HG02798 (cell line): Measurements from ENCODE around the gene ALOX12B.
"Not testable (repeated sequence)": the region's sequence is repeated elsewhere in the genome, so short reads cannot be mapped to it uniquely, and the experiment has no call there.

Experiments used
- ATAC-seq: cut with Tn5 transposase; IDR thresholded peaks from one replicate; pipeline ENCODE4 v1.9.1; 2021; ENCODE audit warnings: mild to moderate bottlenecking; ENCODE audit not compliant: unreplicated experiment, poor library complexity

Gene ALOX12B

DNA sequence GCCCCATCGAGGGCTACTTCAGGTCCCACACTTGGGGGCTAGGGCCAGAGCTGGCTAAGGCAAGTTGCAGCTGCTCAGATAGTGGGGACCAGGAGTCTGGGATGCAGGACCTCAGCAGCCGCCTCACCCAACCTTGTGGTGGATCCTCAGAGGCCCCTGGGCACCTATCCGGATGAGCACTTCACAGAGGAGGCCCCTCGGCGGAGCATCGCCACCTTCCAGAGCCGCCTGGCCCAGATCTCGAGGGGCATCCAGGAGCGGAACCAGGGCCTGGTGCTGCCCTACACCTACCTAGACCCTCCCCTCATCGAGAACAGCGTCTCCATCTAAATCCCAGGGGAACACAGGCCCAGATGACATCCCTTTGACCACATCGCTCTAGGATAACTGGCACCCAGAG lies 39.3 kb downstream of the ALOX12B start:
- ATAC-seq: no peak

DNA sequence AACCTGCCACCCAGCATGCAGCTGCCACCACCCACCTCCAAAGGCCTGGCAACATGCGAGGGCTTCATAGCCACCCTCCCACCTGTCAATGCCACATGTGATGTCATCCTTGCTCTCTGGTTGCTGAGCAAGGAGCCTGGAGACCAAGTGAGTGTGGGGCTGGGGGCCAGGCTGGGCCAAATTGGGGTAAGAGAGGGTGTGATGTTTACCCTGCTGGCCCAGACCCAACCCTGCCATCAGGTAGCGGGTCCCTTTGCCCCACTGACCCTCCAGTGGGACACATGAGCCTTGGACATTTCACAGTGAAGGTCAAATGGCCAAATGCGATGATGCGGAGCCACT lies 39.8 kb downstream of the ALOX12B start:
- ATAC-seq: no peak

DNA sequence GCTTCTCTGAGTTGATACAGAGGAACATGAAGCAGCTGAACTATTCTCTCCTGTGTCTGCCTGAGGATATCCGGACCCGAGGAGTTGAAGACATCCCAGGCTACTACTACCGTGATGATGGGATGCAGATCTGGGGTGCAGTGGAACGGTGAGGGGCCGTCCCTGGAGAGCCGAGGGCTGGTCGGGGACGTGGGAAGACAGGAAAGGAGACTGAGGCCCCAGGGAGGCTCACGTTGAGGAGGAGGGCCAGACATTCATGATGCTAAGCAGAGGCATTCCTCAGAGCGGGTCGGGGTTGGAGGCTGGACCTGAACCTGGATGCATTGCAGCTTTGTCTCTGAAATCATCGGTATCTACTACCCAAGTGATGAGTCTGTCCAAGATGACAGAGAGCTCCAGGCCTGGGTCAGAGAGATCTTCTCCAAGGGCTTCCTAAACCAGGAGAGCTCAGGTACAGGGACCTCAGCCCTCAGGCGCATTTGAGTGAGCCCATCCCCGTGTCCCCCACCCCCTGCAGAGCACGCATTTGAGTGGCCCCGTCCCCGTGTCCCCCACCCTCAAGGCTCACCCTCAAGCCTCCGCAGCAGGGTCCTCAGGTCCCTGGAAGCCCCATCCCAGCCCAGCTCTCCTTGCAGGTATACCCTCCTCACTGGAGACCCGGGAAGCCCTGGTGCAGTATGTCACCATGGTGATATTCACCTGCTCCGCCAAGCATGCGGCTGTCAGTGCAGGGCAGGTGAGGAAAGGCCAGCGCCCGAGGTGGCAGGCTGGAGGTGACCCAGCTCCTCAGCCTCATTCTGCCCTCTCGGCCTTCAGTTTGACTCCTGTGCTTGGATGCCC lies 40.4 kb downstream of the ALOX12B start:
- ATAC-seq: no peak

DNA sequence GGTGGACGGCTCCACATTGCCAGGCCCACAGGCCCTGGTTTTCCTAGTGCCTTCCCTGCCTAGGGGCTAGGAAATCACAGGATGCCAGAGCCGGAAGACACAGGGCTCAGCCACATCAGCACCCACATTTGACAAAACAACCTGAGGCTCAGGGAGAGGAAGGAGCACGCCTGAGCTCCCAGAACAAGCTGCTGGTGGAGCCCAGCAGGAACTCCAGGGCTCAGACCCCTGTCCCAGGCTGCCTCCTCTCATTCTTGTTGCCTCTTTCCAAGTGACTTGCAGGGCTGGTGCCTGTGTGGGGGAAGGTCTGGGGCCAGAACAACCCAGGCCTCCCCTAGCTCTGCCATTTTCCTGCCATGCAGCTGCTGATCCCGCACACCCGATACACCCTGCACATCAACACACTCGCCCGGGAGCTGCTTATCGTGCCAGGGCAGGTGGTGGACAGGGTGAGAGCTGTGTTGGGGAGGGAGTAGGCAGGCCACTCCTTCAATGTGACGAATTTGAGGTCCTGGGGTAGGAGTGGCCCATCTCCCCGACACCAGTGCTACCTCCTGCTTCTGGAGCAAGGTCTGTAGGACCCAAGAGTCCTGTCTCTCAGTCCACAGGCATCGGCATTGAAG lies 41.1 kb downstream of the ALOX12B start:
- ATAC-seq: no peak

DNA sequence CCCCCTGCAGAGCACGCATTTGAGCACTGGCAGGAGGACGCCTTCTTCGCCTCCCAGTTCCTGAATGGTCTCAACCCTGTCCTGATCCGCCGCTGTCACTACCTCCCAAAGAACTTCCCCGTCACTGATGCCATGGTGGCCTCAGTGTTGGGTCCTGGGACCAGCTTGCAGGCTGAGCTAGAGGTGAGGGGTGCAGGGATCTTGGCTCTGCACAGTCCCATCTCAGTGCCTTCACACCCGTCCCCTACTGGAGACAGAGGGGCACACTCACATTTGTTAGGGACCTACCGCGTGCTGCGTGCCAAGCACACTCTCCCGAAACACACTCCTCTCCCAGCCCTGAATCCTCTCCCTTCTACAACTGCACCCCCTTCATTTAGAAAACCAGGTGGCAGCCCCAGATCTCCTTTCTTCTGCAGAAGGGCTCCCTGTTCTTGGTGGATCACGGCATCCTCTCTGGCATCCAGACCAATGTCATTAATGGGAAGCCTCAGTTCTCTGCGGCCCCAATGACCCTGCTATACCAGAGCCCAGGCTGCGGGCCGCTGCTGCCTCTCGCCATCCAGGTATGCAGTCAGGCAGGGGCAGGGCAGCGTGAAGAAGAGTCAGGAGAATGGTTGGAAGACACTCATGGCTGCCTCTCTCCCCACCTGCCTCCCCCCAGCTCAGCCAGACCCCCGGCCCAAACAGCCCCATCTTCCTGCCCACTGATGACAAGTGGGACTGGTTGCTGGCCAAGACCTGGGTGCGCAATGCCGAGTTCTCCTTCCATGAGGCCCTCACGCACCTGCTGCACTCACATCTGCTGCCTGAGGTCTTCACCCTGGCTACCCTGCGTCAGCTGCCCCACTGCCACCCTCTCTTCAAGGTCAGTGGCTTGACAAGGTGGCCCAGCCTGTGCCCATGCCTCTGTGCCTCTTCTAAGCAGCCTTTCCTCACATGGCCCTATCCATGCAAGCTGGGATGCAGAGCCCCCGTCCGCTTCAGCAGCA lies 42.4 kb downstream of the ALOX12B start:
- ATAC-seq: no peak

DNA sequence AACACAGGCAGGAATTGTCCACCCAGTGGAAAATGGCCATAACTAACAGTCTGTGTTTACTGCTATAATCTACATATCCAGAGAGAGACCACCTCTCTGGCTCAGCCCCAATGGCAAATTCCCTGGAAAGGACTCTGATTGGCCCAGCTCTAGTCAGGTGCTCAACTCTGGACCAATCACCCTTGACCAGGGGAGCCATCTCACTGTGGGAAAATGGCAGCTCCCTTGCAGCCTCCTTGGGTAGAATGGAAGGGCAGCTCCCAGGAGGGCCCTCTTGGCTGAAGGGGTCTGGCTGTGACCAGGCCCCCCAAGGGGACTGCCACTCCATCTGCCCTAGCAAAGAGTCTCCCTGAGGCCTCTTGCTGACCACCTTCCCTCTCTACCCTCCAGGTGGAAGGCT lies 45.5 kb downstream of the ALOX12B start:
- ATAC-seq: no peak

DNA sequence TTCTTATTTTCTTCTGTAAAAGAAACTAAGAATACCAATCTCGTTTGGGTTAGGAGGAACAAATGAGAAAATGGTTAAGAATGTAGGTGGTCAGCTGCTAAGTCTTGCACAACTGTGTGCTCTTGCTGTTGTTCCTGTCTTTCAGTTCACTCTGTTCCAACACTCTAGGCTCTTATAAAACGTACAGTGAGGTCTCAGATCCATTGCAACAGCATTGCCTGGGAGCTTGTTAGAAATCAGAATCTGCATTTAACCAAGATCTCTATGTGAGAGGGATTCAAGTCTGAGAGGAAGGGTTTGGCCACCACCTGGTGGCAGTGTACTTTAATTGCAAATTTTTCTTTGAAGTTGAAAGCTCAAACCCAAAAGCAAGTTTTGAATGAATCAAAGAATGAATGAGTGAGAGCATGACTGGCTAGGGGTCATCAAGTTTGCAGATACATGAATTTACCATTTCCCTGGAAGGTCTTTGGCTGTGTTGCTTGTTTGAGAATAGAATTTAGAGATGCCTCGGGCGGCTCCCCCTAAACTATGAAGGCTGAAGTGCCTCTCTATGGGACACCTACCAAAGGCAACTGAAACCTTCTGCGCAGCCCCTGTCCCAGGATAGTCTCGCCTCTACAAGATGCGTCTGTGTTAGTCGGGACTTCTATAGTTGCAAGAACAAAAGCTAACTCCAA lies 46.1 kb downstream of the ALOX12B start:
- no peak for ATAC-seq

DNA sequence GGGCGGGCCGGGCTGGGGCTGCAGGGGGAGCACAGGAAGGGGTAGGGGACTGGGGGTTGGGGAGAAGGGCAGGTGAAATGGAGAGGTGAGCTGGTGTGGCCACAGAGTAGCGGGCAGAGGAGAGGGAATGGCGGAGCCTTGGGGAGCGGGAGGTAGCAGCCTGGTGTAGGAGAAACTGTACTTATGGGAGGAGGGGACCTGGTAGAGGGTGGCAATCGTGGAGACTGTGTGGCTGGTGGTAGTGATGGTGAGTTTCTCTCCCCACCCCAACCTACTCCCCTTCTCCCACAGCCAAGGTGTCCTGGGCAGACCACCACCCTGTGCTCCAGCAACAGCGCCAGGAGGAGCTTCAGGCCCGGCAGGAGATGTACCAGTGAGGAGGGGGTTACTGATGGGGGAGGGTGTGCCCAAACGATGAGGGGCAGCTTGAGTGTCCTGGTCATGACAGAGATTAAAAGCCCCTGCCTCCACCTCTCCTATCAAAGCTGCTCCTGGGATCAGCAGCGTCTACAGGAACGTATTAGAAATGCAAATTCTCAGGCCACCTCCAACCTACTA lies 47.8 kb downstream of the ALOX12B start:
- ATAC-seq: no peak

DNA sequence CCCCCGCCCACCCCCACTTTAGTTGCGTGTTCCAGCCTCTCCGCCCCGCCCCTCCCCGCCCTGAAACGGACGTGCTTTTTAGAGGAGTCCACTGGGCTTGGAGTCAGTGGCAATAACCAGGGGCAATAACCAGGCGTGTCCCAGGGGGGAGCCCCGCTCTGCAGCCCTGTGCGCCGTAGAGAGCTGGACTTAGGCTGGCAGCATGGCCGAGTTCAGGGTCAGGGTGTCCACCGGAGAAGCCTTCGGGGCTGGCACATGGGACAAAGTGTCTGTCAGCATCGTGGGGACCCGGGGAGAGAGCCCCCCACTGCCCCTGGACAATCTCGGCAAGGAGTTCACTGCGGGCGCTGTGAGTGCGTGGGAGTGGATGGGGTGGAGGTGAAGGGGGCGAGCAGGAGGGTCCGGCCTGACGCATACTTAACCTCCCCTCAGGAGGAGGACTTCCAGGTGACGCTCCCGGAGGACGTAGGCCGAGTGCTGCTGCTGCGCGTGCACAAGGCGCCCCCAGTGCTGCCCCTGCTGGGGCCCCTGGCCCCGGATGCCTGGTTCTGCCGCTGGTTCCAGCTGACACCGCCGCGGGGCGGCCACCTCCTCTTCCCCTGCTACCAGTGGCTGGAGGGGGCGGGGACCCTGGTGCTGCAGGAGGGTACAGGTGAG lies 48.4 kb downstream of the ALOX12B start, which contains the start of gene ALOX15B:
Gene ALOX15B (plus strand): TSS at position 106 of the 657 bp plus-strand sequence. CDS start 97 bp downstream, at position 203.
- ATAC-seq: no peak

DNA sequence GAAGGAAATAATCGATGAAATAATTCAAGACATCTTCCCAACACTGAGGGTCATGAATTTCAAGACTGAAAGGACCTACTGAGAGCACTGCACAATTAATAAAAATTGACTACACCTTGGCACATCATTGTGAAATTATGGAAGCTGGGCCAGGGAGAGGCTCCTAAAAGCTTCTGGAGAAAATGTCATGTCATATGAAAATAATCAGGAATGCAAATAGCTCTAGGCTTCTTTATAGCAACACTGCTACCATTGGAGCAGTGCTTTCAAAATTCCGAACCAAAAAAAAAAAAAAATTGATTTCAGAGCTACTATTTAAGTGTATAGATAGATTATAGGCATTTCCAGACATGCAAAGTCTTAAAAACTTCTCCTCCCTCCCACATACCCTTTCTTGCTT lies 55.1 kb downstream of the ALOX12B start:
- ATAC-seq: no peak

DNA sequence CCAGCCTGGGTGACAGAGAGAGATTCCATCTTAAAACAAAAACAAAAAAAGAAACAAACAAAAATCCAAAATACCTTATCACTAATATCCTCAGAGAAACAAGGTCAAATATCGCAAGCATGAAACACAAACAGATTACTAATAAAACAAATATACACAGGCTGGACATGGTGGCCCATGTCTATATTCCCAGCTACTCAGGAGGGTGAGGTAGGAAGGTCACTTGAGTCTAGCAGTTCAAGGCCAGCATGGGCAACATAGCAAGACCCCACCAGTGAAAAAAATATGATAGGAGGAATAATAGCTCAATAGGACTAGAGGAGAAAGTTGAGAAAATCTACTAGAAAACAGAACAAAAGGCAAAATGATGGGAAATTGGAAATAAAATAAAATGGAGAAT lies 55.6 kb downstream of the ALOX12B start:
- ATAC-seq: no peak

DNA sequence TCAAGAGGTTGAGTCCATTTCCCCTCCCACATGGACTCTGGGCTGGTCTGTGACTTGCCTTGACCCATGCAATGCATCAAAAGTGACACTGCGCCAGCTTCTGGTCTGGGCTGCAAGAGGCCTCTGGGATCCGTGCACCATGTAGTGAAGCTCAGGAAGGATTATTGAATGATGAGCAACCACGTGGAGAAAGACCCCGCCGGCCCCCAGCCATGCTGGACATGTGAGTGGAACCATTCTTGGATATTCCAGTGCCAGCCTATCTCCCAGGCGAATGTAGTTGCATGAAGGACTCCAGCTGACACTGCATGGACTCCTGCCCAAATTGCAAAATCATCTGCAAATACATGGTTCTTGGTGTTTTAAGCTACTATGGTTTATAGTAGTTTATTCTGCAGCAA lies 56.3 kb downstream of the ALOX12B start:
- no peak for ATAC-seq

DNA sequence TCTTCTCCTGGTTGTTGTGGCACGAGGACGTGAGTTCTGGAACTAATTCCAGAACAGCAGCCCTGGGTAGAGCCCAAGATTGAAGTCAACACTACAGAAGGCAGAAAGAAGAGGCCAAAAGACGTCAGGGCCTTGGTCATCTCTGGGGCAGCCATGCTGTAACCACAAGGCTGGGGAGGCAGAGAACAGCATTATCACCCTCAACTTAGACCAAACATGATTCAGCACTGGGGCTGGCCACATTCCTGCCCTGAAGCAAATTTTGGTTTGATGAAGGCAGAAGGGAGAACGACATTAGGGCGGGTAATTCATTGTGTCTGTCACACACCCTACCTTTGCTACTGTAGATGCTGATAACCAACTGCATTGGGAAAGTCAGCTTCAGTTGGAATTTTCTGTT lies 58.4 kb downstream of the ALOX12B start:
- ATAC-seq: no peak

DNA sequence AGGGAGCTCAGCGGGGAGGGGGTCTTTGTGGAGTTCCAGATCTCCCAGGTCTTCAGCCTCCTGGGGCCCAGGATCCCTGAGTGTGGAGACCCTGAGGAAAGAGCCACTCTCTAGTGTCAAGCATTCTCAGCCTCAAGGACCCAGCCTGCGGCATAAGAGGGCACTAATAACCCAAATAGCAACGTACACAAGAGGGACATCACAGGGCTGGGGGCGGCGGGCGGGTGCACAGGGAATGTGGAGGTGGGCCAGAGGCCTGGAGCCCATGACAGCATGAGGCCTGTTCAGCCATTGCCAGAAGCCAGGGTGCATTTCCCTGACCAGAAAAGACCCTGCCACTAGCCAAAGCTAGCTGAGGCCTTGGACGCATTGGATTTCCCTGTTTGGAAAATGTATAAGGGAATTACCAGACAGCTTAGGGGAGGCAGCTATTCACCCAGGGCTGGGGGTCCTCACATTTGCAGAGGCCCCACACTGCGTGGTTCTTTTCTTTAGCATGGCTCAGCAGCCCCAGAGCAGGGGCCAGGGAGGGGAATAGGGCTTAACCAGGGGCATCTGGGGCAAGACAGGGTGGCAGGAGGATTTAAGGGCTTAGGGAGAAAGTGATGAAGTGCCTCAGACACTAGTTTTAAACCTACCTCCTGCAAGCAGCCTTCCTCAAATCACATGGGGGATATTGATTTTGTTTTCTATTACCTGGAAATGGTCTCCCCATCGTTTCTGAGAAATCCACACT lies 62.2 kb downstream of the ALOX12B start:
- no peak for ATAC-seq

DNA sequence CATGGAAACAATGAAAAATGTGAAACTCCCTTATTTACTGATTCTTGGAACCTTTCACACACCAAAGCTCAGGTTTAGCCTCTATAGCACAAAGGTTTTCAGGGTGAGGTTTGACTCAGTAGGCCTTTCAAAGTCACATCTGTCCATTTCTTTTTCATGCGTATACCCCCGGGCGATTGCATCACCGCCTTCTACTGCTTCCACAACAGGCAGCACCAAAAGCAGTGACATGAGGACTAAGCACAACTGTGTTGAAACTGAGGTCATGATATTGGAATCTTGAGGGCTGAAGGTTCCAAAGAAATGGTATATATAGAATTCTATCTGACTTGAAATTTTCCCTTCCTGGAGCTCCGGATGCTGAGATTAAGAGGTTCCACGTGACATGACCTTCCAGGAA lies 63.4 kb downstream of the ALOX12B start:
- ATAC-seq: not testable (repeated sequence)
